A673 (cell line): ENCODE measurements around the gene PALB2.
"Not testable (repeated sequence)": the region's sequence is repeated elsewhere in the genome, so short reads cannot be mapped to it uniquely, and the experiment has no call there.

Experiments used
- EZH2 ChIP-seq: fragments of 200-600 bp; sonication (generic); IDR thresholded peaks from 2 replicates; pipeline ENCODE4 v1.6.1; 2017; ENCODE audit warnings: borderline replicate concordance, low read depth, mild to moderate bottlenecking, mixed read lengths, antibody characterized with exemption, low read length; ENCODE audit not compliant: poor library complexity, severe bottlenecking
- TF ChIP-seq, protein P1 (sequence below): fragments of 300-800, 200-600 bp; sonication (generic); conservative IDR thresholded peaks from 2 replicates; pipeline ENCODE4 v1.5.1; 2017; ENCODE audit warnings: low read depth, mild to moderate bottlenecking, antibody characterized with exemption, low read length, moderate library complexity, mixed read lengths

DNA sequence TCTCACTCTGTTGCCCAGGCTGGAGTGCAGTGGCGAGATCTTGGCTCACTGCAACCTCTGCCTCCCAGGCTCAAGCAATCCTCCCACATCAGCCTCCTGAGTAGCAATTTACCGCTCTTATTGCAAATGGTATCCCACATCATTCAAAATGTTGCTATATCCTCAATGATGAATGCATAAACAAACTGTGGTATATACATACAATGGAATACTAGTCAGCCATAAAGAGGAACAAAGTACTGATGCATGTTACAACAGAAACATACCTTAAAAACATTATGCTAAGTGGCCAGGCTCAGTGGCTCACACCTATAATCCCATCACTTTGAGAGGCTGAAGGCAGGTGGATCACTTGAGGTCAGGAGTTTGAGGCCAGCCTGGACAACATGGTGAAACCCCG lies 9.2 kb downstream of the PALB2 start:
- TF ChIP-seq, protein P1, sequence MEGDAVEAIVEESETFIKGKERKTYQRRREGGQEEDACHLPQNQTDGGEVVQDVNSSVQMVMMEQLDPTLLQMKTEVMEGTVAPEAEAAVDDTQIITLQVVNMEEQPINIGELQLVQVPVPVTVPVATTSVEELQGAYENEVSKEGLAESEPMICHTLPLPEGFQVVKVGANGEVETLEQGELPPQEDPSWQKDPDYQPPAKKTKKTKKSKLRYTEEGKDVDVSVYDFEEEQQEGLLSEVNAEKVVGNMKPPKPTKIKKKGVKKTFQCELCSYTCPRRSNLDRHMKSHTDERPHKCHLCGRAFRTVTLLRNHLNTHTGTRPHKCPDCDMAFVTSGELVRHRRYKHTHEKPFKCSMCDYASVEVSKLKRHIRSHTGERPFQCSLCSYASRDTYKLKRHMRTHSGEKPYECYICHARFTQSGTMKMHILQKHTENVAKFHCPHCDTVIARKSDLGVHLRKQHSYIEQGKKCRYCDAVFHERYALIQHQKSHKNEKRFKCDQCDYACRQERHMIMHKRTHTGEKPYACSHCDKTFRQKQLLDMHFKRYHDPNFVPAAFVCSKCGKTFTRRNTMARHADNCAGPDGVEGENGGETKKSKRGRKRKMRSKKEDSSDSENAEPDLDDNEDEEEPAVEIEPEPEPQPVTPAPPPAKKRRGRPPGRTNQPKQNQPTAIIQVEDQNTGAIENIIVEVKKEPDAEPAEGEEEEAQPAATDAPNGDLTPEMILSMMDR: not testable (repeated sequence)
- not testable (repeated sequence) for TF ChIP-seq EZH2
